ENCODE results near the gene TIMM44.
"Not testable (repeated sequence)": the region's sequence is repeated elsewhere in the genome, so short reads cannot be mapped to it uniquely, and the experiment has no call there.

The TIMM44 gene

DNA sequence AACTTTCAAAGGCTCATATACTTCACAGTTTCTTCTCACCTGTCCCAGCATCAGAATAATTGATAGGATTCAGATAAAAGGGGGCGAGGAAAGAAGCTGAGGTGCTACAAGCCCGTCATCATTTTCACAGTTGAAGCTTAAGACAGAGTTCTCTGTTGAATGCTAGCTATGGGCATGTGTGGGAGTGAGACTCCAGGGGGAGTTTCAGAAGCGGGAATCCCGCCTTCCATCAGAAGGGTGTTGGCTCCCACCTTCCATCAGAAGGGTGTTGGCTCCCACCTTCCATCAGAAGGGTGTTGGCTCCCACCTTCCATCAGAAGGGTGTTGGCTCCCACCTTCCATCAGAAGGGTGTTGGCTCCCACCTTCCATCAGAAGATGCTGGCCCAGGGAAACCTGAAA is 17.6 kb upstream of the TIMM44 start:
- DNase-seq; in situ Hi-C loops (cut with MboI; ENCODE audit: low pct_unique_long_range_greater_than_20kb, low sequenced_read_pairs): not testable (repeated sequence)

DNA sequence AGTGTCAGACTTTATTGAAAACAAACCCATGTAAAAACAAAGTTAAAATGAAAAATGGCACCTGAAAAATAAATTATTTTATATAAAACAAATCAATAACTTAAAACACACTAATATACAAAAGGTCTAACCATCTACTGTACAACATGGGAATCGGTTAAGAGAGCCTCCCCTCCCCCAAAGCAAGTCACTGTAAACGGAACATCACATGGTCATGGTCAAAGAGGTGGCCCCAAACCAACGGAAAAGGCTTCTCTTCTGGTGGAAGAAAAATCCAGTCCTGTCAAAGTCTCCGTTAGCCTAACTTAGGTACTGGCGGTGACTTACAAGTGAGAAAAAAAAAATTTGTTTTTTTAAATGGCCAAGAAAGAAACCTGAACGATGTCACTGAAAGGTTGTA is 15.7 kb upstream of the TIMM44 start:
- no peak for DNase-seq
- in situ Hi-C loops (cut with MboI; ENCODE audit: low pct_unique_long_range_greater_than_20kb, low sequenced_read_pairs) = no loop called here

DNA sequence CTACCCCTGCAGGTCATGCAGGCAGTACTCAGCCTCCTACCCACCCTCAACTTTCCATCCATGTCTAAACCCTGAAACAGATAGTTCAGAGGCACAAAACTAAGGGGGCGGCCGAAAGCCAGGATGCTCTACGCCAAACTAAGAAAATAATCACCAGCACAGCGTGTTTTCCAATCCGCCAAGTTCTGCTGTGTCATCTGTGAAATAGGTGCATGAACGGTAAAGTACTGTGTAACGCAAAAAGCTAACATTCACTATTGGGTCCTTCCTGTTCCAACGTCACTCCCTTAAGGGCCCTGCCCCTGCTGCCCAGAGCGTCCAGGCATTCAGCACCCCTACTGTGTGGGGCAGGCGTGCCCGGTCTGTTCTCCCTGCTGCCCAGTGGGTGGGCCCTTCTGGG is 12.2 kb upstream of the TIMM44 start:
- no peak for DNase-seq
- in situ Hi-C loops (cut with MboI; ENCODE audit: low pct_unique_long_range_greater_than_20kb, low sequenced_read_pairs) = no loop called here

DNA sequence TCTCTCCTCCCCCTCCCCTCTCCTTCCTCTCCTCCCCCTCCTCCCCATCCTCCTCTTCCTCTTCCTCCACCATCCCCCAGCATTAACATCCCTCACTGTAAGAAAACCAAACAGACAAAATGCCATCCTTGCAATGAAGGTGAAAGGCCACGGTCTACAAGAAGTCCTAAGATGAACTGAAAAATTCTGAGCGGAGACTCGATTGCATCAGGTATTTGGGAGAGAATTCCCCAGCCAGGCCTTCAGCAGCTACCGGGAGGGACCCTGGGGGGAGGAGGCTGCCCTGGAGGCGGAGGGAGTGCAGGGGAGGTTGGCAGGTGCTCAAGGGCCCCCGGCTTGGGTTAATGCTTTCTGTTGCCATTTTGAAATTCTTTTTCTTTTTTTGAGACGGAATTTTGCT is 10.1 kb upstream of the TIMM44 start:
- no peak for DNase-seq
- in situ Hi-C loops (cut with MboI; ENCODE audit: low pct_unique_long_range_greater_than_20kb, low sequenced_read_pairs) = no loop called here

DNA sequence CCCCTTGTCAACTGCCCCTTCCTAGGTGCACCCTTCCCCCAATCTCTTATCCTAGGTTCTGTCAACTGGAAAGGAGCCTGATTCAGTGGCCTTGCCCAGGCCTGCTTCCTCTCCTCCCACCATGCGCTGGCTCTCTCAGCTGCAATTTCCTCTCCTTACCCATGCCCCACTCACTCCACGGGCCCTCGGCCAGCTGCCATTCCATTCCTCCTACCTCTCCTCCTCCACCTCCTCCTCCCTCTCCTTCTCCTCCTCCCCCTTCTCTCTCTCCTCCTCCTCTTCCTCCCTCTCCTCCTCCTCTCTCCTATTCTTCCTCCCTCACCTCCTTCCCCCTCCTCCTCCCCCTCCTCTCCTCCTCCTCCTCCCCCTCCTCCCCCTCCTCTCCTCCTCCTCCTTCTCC is 9.6 kb upstream of the TIMM44 start:
- DNase-seq = peak; percentile 68
- in situ Hi-C loops (cut with MboI; ENCODE audit: low pct_unique_long_range_greater_than_20kb, low sequenced_read_pairs) = no loop called here

DNA sequence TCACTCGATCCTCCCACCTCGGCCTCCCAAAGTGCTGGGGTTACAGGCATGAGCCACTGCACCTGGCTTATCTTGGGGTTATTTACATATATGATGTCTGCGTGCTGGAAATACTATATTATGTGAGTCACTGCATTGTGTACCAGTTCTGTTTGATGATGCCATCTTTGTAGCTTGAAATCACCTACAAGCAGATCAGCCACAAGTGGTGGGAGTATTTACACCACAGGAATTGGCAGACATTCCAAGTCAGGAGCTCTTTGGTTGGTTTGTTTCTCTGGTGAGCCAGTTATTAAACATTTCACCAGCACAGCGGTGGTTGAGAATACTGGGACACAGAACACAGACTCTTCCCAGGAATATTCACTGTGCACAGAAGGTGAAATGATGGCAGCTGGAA is 4.5 kb upstream of the TIMM44 start:
- in situ Hi-C loops (cut with MboI; ENCODE audit: low pct_unique_long_range_greater_than_20kb, low sequenced_read_pairs) = no loop called here

DNA sequence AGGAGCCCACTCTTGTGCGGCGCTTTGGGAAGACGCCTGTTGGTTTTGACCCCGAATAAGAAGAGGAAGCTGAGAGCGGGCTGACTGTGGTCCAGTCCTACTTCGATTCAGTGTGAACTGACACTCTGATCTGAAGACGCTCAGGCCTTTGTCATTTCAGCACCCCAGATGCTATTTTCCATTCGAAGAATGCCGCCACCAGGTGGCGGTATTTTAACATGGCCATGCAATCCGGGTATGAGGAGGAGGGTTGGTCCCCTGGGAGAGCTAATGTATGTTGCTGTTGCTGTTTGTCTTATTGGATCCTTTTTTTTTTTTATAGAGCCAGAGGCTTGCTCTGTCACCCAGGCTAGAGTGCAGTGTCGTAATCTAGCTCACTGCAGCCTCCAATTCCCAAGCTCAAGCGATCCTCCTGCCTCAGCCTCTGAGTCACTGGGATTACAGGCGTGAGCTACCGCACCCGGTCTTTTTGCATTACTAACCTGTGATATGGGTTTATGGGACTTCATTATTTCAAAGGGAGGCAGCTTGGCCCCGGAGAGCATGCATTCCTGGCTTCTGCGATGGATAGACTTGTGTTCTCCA is 803 bp upstream of the TIMM44 start:
- in situ Hi-C loops (cut with MboI; ENCODE audit: low pct_unique_long_range_greater_than_20kb, low sequenced_read_pairs) = no loop called here
- DNase-seq = peak; percentile 94

More for the DNA sequence above, 4.5 kb upstream of the TIMM44 start:
- no peak for DNase-seq

DNA sequence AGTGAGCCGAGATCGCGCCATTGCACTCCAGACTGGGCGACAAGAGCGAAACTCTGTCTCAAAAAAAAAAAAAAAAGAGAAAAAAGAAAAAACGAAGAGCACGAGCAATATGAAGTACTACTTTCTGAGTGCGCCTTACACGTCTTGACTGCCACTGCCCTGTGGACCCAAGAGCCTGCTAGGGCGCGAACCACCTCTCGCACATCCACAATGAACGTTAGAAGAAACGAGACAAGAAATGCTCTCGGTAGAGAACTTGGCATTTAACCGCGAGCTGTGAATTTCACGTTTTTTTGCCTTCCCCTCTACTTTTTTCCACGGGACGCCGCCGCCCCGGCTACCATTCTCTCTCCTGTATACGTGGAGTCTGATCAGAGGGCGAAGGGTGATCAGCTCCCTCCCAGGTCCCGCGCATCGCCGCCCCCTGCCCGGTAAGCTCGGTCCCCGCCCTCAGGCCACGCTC is 454 bp downstream of the TIMM44 start:
- no peak for DNase-seq
- in situ Hi-C loops (cut with MboI; ENCODE audit: low pct_unique_long_range_greater_than_20kb, low sequenced_read_pairs) = no loop called here

DNA sequence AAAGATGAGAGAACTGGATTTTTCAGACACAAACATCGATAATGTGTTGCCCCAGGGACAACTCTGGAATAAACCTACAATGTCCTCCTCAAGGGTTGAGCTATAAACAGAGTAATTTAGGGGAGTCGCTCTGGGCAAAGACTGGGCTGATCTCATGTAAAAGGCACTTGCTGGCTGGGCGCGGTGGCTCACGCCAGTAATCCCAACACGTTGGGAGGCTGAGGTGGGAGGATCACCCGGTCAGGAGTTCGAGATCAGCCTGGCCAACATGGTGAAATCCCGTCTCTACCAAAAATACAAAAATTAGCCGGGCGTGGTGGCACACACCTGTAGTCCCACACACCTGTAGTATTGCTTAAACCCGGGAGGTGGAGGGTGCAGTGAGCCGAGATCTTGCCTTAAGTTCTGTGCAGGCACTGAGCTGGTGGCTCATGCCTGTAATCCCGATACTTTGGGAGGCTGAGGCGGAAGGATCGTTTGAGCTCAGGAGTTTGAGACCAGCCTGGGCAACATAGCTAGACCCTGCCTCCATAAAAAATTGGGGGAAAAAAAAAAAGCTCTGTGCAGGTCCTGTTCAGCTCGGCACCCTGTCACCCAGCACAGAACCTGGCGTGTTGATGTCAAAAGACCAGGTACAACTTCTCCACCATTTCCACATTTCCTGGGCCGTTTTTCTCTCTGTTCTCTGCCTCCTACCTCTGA is 1.4 kb downstream of the TIMM44 start:
- DNase-seq = no peak
- in situ Hi-C loops (cut with MboI; ENCODE audit: low pct_unique_long_range_greater_than_20kb, low sequenced_read_pairs) = no loop called here

DNA sequence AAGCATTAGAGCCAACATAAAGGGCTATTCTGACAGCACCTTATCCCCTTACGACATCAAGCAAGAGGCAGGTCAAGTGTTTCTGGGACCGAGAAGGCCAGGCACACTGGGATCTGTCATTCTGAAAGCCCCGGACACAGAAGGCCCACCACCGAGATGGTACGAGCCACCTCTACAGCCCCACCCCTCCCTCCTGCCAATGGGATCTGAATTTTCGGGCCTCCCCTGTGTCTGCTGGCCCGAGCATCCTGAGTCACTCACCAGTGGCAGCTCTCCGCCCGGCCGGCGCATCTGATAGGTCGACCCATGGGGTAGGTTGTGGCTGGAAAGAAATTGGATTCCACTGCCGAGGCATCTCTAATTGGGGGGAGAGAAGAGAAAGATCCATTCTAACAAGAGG is 2.6 kb downstream of the TIMM44 start:
- no peak for DNase-seq
- in situ Hi-C loops (cut with MboI; ENCODE audit: low pct_unique_long_range_greater_than_20kb, low sequenced_read_pairs) = no loop called here

DNA sequence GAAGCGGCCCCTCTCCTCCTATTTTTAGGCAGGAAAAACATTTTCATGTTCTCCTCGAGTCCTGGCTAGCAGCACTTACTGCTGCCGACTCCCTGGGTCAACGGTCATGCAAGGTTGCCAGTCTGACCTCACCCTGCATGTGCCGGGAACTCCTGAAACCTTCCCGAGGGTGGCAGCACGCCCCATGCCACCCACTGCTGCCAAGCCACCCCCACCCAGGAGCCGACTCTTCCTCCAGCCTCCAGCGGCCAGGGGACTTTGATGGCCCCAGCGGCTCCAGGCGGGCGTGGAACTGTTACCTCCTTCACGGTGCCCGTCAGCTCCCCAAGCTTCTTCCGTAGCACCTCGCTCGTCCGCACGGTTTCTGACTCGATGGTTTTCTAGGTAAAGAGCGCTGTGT is 8.7 kb downstream of the TIMM44 start:
- no peak for DNase-seq
- in situ Hi-C loops (cut with MboI; ENCODE audit: low pct_unique_long_range_greater_than_20kb, low sequenced_read_pairs) = no loop called here

DNA sequence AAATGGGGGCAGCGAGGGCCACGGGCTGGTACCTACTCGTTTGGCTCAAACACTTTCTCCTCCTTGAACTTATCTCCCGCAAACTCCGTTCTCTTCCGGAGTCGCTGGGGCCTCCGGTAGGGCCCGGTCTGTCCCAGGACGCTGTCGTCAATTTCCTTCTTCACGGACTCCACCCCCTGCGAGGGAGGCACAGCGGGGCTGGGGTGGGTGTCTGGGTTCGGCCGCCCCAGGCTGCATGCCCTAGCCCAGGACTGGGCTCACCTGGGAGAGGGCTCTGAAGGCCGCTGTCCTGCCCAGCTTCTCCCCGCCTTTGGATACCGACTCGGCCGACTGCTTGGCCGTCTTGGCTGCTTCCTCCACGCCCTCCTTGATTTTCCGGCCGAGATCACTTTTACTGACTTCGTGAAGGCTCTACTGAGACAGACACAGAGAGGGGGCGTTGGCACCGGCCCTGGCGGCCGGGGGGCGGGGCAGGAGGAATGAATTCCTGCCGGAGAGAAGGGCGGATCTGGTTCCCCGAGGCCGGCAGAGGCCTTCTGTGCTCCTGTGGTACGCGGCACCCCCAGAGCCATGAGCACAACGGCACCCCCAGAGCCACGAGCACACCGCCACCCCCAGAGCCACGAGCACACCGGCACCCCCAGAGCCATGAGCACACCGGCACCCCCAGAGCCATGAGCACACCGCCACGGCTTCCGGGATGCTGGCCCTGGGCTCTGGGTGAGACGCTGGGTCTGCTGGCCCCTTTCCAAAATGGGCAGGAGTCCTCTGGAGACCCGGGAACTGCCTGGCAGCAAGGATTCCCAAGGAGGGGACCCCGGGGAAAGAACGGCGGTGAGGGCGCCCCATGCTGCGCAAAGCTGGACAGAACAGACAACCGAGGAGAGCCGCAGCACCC is 9.4 kb downstream of the TIMM44 start:
- in situ Hi-C loops (cut with MboI; ENCODE audit: low pct_unique_long_range_greater_than_20kb, low sequenced_read_pairs) = no loop called here

DNA sequence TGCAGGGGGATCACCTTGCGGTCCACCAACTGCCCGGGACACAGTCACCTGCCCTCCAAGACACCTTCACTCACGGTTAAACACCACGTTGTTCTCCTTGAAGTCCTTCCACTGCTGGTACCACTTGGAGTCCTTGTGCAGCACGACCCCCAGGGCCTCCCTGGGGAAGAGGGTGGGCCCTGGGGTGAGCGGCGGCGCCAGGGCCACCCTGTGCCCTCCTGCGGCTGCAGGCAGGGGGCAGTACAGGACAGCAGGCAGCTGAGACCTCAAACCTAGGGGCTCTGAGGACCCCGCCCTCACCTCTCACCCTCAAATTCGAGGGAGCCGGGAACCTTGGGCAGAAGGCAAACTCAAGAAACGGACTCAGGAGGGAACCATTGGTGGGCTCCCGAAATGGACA is 10.1 kb downstream of the TIMM44 start:
- in situ Hi-C loops (cut with MboI; ENCODE audit: low pct_unique_long_range_greater_than_20kb, low sequenced_read_pairs) = no loop called here
- DNase-seq = no peak

More for the DNA sequence above, 9.4 kb downstream of the TIMM44 start:
- no peak for DNase-seq

DNA sequence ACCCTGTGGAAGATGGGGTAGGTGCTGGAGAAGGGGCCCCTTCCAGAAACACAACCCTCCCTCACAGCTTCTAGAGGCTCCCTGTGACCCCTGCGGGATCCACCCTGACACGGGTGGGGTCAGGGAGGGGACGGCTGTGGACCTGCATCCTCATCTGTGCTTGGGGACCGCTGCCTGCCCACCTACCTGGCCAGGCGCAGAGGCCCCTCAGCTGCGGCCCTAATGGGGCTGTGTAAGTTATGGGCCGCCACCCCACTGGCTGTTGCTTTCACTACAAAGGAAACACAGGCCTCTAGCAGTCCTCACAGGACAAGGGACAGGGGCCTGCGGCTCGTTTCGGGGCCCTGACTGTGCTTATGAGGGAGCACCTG is 10.6 kb downstream of the TIMM44 start:
- in situ Hi-C loops (cut with MboI; ENCODE audit: low pct_unique_long_range_greater_than_20kb, low sequenced_read_pairs) = no loop called here
- DNase-seq = no peak

DNA sequence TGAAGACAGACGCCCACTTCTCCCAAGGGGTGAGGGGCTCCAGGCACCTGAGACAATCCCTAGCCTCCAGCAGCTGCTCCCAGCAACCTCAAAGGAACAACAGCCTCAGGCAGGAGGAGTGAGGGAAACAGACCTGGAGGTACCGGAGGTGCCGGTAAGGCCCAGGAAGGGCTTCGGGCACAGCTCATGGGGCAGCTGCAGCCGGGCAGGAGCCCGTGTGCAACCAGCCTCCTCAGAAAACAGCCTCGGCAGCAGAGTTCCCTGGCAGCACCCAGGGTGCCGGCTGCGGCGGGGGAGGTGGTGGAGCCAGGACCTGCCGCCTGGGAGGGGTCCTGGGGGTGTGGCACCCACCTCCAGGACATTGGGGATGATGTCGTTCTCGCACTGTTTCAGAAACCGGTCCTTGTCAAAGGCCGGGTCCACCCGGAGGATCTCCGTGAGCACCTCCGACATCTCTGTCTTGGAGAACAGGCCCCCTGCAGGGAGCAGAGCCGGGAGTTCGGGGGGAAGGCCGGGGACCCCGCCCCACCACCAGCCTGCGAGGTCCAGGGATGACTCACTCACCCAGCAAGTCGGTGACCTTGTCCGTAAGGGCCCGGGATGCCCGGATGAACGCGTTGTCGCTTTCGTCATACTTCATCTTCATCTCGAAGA is 11.1 kb downstream of the TIMM44 start:
- no peak for DNase-seq
- in situ Hi-C loops (cut with MboI; ENCODE audit: low pct_unique_long_range_greater_than_20kb, low sequenced_read_pairs) = no loop called here

DNA sequence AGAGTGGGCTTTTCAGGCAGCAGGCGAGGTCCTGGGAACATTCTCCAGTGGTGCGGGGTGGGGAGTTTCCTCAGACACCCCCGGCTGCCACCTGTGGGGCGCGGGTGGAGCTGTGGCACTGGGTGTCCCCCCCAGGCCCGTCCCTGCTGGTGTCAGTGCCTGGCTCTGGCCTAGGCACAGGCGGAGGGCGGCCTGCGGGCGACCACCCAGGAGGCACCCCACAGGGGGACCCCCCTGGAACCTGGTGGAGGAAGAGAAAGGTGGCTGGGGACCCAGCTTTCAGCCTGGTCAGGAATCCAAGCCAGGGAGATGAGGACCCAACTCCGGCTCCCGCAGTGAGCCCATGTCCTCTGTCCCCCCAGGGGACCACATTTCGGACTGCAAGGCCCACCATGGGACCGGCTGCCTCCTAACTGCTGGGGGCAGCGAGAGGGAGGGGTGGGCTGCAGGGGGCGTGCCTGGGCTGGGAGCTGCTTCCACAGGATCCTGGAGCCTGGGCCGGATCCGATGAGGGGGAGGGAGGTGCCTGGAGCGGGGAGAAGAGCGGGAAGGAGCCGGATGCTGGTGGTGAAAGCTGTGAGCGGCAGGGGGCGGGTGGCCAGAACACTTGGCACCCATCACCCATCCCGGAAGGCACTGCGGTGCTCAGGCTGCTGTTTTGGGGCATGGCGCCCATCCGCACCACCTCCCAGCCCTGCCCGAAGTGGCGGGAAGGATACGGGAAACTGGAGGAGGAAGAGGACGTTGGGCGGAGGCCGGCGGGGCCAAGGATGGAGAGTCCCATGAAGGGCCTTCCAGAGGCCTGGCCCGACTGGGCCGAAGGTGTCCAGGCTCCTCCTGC is 12.0 kb downstream of the TIMM44 start:
- DNase-seq = no peak
- in situ Hi-C loops (cut with MboI; ENCODE audit: low pct_unique_long_range_greater_than_20kb, low sequenced_read_pairs) = no loop called here

DNA sequence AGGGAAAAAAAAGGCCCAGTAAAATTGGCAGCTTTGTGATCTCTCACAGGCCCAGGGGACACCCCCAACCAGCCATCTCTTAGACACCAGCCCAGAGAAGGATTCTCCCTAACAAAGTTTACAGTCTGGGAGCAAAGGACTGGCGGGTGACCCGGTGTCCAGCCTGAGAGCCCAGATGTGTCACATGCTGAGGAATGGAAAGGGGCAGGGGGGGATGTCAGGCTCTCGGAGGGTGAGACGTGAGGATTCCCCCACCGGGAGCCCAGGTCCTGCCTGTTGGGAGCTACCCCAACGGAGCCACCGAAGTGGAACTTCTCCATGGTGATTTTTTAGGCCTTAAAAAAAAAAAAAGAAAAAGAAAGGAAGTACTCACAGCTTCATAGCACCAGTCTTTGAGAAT is 12.7 kb downstream of the TIMM44 start:
- in situ Hi-C loops (cut with MboI; ENCODE audit: low pct_unique_long_range_greater_than_20kb, low sequenced_read_pairs) = no loop called here
- no peak for DNase-seq

DNA sequence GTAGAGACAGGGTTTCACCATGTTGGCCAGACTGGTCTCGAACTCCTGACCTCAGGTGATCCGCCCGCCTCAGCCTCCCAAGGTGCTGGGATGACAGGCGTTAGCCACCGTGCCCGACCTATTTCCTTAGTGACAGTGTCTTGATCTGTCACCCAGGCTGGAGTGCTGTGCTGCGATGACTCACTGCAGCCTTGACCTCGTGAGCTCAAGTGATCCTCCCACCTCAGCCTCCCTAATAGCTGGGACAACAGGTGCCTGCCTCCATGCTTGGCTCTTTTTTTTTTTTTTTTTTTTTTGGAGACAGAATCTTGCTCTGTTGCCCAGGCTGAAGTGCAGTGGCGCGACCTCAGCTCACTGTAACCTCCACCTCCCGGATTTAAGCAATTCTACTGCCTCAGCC is 13.4 kb downstream of the TIMM44 start:
- DNase-seq; in situ Hi-C loops (cut with MboI; ENCODE audit: low pct_unique_long_range_greater_than_20kb, low sequenced_read_pairs): not testable (repeated sequence)

Measured in KBM-7 (cell line).